ENCODE measurements around the gene TRPM1.

Gene TRPM1

DNA sequence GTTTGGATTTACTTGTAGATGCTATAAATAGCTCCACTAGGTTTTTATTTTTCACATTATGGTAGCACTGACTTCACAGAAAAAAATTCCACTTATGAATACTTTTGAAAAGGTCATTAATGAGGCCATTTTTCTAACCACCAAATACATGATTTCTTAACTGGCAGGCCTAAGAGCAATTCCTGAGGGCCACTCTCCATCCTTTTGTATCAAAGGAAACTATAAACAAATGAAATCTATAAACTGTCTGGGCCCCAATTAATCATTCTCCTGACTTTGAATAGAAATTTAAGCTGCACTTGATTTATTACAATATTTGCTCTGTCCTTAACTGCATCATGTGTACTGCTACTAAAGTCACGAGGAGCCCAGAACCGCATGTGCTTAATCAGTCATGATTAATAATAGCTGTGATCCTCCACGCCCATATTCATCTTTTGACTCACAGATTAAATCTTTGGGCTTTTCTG is 85.0 kb downstream of the TRPM1 start:
- DNase-seq (ENCODE audit: low read depth), result no peak

DNA sequence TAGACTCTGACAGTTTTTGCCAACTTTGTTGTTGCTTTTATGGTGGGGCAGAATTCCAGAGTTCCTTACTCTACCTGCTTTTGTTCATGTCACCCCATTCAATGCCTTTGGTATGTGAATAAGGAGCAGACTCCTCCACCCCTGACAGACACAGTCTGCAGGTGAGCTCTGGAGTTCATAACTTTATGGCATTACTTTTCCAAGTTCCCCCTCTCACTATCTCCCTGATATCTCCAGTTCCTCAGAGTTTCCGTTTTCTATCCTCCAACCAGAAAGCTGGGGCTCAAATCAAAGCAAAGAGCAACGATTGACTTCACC is 87.0 kb downstream of the TRPM1 start:
- DNase-seq (ENCODE audit: low read depth), result no peak

DNA sequence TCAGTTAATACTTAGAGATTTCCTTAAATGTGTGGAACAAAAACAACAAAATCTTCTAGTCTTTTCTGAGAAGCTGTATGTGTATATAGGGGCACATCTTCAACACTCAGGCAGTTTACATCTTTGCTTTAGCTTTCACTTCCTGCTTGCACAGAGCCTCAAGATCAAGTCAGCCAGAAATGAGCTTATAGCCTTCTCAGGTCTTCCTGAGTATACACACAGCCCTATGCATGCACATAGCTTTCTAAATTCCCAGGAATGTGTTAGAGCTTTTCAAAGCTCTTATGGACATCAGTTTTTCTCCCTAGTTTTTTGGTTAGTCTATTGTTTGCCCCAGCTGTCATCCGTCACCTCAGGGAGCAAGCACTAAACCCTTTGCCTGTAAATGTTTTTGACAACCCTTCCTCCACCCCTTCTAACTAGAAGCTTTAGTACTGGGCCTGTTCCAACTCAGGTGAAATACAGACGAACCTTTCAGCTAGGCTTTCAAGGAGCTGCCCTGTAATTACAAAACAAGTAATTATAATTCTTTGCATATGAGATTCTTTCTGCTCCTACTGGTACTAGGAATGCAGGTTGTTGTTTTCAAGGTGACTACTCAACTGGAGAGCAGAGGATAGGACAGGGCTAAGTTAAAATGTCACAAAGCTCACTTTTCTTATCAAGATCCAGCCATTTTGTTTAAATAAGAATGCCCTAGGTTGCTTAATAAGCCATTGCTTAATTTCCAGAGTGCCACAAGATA is 87.5 kb downstream of the TRPM1 start:
- no peak for DNase-seq (ENCODE audit: low read depth)

DNA sequence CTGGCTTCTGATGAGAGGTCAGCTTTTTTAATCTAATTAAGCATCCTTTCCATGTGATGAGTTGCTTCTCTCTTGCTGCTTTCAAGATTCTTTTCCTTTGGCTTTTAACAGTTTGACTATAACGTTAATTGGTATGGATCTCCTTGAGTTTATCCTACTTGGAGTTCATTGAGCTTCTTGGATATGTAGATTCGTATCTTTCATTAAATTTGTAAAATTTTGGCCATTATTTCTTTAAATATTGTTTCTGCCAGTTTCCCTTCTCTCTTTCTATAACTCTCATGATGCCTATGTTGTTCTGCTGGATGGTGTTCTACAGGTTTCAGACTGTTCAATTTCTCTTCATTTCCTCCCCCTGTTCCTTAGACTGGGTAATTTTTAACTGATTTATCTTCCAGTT is 89.1 kb downstream of the TRPM1 start:
- DNase-seq (ENCODE audit: low read depth), result no peak

DNA sequence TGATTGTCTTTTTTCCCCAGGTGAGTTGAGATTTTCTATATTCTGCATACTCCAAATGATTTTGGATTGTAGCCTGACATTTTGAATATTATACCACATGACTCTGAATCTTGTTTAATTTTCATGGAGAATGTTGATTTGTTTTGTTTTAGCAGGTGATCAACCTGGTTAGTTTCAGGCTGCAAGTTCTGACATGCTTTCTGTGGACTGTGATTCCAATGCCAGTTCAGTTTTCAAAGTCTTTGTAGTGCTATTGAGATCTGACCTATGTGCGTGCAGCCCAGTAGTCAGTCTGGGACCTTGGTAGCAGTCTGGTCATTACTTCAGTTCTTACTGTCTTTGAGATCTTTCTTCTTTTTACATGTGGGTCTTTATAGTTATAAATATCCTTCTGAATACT is 91.5 kb downstream of the TRPM1 start:
- no peak for DNase-seq (ENCODE audit: low read depth)

DNA sequence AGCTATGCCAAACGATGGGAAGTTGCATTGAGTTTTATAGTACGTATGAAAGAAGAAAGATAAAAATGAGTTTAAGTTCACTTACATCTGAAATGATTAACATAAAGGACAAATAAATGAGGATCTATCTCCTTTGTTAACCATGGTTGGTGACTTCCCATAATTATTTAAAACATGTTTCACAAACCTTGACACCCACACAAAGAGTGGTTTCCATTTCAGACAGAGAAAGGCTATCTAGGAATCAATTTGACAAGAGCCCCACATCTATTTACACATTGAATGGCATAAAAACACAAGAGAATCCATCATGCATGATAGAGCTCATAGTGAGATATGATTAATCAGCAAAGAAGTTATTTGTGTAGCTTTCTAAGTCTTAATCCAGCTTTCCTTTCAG is 95.9 kb downstream of the TRPM1 start:
- DNase-seq (ENCODE audit: low read depth), result no peak

DNA sequence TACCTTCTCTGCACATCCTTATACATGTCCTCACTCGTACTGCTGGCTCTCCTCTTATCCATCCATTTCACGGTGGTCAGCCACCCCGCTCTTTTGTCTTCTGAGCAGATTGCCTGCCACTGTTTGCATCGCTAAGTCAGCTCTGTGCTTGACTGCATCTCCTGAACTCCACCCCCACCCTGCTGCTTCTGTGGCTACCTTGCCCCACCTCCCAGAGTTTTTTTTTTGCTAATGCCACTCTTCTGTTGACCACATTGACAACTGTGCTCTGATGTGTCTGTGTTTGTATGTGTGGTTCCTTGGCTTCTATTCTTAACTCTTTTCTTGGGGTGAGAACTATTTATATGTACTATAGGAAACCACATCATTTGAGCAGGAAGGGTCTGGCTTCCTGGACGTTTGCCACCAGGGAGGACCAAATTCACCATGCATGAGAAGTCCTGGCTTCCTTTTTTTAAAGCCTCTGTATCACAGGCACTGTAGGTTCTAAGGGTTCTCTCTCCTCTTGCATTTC is 97.2 kb downstream of the TRPM1 start:
- no peak for DNase-seq (ENCODE audit: low read depth)

DNA sequence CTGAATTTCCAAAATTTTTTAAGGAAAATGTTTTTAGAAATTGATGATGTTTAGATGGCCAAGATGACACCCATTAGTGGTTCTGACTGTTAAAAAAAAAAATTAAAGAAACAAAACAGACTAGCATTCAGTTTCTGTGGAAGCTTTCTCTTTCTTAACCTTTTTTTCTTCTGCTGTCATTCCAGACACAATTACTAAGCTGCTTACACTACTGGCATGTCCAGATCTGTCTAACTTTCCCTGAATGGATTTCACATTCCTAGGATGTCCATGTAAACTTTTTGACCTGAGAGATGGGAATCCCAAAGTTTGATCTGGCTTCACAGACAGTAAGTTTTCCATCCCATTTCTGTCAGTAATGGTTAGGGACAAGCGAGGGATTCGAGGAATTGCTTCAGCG is 99.8 kb downstream of the TRPM1 start:
- DNase-seq (ENCODE audit: low read depth), result no peak

DNA sequence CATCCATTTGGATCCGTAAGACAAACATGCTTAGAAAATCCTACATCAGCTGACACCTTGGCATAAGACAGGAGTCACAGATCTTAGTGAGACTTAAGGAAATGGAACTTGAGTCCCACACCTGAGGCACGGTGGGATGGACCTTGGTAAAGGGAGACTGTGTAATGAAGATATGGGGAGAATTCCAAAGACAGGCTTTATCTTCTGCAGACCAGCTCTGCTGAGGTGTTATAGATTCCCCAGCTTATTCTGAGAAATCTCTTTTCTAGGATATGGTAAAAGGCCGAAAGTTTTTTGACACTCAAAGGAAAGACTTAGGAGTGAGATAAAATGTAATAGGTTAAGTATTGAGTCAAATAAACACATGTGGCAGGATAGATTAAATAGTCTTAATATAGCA is 101.8 kb downstream of the TRPM1 start:
- DNase-seq (ENCODE audit: low read depth), result no peak

DNA sequence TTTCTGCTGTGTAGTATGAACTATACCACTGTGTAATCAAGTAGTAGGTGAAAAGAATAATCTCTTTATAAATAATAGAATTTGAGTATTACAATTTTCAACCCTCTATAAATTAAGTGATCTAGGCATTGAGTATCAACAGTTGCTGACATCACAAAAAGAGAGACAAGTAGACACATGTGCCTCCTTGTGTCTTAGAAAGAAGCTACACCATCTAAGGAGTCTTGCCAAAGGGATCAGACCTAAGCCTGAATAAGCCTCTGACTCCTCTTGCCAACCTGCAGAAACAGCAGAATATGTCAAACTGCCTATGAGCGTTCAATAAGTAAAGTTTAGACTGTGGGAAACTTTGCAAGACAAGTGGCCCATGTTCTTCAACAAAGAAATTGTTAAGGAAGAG is 104.3 kb downstream of the TRPM1 start:
- no peak for DNase-seq (ENCODE audit: low read depth)

DNA sequence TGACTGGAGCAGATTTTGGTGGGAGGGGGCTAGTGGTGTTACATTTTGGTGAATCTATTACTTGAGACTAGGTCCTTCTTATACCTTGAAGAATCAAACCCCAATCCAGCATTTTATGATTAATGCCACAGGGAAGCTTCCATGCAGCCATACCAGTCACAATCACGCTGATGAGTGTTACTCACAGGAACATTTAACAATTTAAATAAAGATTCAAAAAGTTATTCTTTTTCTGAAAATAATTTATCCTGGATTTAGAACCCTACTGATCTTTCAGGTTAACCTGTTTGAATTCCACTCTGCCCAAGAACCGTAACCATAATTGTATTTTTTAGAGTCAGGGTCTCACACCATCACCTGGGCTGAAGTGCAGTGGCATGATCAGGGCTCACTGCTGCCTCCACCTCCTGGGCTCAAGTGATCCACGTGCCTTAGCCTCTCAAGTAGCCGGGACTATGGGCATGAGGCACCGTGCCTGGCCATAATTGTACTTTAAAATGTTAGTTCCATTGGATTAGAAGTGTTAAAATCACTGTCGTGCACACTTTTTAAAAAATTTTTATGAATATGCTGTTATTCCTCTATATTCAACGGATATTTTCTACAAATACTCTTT is 109.2 kb downstream of the TRPM1 start:
- DNase-seq (ENCODE audit: low read depth), result no peak

DNA sequence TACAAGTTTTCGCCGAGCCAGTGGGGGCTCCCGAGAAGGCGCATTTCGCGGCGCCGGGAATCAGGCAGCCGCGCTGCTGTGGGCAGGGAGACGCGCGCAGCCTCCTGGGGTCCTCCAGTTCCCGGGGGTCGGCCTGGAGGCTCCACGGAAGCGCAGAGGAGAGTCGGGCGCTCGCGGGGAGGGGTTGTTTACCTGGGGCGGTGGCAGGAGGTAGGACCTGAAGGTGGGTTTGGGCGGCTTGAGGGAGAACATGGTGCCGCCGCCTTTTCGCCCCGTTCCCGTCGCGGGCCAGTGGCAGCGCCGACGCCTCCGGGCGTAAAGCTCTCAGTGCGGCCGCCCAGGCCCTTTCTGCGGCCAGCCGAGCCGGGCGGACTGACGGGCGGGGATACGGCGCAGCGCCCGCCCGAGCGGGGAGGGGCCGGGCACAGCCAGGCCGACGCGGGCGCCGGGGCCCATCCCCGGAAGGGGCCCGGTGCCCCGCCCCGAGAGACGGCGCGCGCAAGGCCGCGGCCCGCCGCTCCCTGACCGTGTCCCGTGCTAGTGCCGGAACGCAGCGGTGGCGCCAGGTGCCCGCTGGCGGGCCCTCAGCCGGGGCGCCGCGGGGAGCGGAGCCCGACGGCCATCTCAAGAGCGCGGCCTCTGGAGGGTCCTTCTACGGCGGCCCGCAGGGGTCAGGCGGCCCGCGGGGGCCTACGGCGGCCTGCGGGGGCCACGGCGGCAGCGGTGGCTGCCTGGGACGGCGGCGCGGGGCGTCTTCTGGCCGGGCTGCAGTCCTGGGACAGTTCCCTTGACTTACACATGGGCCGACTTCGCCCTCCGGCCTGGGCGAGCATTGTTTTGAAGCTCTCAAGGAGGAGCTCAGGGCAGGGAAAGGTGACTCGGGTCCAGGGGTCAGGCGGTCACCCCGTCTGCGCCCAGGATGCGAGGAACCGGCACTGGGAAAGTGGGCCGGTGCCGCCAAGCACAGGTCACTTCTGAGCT is 110.0 kb downstream of the TRPM1 start, which contains the start of gene MTMR10:
Gene MTMR10 (minus strand): TSS at position 374 of the 981 bp plus-strand sequence. CDS start 122 bp downstream, at position 252.
- peak; percentile 57 for DNase-seq (ENCODE audit: low read depth)

DNA sequence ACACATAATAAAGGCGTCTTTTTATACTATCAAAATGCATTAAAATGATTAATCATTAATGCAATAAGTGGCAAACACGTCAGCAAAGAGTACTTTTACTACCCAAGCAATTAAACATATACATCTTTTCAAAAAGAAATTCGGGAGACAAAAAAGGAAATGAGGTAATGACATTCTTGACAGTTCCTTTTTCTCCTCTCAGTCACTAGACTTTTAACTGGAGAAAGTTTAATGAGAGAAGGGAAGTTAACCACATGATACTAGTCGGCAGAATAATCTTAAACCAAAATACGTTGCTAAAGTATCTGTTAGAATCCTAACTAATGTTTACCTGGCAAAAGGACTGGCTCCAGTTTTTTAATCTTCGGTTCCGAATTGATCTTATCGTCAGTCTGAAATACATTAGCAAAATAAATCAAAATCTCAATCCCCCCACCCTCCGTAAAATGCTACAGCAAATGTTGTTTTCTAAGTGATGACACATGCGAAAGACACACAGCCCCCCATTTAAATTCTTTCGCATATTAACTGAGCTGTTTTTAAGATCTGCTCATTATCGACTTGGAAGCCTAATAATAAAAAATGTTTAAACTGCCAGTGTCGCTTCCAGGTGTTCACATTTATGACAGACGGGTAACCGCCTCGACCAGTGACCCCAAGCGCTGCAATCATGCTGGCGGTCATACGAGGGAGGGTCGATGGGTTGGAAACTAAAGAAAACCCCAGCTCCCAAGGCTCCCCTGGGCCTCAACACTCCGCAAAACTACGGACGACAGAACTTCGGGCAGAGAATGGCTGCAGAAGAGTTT is 110.9 kb downstream of the TRPM1 start:
- DNase-seq (ENCODE audit: low read depth), result no peak

DNA sequence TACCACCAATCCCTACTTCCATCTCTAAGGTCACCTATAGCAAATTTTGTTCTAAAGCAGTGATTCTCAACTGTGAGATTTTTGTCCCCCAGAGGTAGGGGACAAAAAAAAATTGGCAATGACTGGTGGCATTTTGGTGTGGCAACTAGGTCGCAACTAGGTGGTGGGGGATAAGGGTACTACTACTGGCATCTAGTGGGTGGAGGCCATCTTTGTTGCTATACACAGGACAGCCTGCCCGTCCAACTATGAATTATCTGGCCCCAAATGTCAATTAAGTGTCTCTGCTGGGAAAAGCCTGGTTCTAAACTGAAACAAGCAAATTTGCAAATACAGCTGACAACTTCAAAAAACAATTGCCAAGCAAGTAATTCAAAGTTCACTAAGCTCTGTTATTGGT is 111.5 kb downstream of the TRPM1 start:
- no peak for DNase-seq (ENCODE audit: low read depth)

DNA sequence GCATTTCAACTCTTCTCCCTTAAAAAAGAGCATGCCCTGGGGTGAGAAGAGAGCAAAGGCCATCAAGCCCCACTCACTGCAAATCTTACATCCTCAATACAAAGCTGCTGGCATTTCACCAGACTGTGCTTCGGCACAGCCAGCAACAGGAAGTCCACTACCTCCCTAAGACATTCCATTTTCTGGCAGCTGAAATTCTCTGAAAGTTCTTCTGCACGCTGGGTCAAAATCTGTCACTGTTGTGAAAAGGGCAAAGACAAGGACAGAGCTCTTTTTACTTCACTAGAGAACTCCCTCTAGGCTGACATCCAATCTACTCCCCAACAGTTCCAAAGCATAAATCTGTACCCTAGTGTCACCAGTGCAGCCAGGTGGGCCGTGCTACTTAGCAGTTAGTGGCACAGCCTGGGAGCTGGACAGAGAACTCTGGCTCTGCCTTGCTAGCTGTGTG is 116.4 kb downstream of the TRPM1 start:
- DNase-seq (ENCODE audit: low read depth), result no peak

DNA sequence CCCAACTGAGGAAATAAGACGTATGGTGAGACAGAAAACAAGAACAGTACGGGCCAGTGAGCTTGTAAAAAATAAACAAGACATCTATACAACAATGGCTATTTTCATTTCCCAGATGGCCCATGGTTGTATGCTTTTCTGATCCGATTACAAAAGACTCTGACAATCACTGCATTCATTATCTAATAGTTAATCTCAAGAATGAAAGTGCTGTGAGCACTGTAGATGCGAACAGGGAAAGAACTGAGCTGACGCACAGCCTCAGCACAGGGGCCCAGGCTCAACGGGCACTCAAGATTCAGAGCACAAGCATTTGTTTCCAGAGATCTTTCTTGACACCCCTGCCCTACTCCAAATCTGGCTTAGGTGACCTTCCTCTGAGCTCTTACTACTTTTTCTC is 117.0 kb downstream of the TRPM1 start:
- no peak for DNase-seq (ENCODE audit: low read depth)

DNA sequence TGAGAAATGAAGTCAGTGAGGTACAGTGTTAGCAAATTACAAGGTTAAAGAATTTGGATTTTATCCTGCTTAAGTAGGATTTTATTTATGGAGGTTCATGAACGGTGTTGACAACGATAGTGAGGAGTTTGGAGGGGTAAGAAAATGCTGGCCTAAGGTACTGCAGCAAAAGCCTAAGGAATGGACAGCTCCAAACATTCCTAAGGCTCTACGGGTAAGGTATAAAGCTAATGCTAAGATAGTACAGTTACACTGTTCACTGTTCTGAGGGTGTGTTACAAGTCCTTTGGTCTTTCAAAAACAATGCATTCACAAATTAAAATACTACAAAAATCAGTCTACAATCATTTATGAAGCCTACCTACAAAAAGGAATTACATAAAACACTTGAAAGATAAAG is 117.4 kb downstream of the TRPM1 start:
- no peak for DNase-seq (ENCODE audit: low read depth)

DNA sequence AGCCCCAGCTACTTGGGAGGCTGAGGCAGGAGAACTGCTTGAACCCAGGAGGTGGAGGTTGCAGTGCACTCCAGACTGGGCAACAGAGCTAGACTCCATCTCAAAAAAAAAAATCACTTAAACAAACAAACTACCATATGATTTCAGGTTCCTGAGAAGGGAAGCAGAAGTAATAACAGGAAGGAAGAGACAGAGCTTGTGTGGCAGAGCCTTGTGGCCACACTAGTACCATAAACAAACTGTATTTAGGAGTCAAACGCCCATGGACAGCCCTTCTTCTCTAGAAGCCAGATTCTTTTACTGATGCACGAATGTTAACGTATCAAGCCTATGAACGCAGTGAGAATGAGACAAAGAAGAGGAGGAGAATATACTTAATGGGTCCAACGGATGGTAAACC is 122.1 kb downstream of the TRPM1 start:
- DNase-seq (ENCODE audit: low read depth), result no peak

DNA sequence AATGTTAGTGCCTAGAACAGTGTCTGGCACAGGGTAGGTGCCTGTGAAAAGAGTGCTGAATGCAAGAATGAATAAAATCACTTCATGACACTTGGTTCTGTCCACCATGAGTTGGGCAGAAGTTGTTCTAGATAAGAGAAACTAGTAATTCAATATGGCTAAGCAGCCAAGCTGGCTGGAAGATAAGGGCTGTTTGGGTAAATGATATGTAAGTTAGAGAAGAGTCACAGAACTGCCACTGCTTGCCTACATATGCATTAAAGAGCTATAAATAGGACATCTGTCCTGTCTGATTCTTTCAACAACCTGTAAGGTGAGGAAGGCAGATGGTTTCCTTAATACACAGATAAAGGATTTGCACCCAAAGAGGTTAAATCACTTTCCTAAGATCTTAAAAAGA is 123.2 kb downstream of the TRPM1 start:
- DNase-seq (ENCODE audit: low read depth), result no peak

DNA sequence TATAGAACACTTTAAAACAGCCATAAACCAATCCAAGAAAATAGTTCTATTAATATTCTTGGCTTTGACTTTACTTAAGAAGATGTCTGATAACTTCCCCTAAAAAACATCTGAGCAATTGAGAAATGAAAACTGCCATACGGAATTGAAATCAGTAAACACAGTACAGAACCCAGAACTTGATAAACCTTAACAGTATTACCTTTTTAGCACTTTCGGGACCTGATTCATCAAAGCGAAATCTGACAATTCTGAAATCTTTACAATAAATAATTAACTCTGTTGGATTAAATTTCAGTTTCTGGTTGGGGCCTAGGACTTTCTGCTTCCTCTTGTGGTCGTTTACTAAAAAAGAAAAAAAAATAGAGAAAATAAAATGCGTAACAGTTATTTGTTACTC is 127.4 kb downstream of the TRPM1 start:
- no peak for DNase-seq (ENCODE audit: low read depth)

DNA sequence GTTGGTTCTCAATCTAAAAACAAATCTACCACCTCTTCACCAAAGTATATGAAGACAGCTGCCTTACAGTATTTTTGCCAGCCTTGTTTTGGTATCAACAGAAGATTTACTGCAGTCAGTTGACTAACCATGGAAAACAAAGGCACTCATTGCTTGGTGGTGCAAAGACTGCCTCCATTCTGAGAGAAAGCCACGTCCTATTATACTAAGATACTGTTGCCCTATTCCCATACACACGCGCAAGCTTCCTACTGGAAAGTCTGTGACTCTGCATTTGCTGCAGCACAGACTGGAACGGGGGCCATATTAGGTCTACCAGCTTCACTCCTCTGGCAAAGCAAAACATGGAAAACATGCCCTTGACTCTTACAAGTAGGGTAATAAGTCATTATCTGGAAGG is 128.1 kb downstream of the TRPM1 start:
- no peak for DNase-seq (ENCODE audit: low read depth)

DNA sequence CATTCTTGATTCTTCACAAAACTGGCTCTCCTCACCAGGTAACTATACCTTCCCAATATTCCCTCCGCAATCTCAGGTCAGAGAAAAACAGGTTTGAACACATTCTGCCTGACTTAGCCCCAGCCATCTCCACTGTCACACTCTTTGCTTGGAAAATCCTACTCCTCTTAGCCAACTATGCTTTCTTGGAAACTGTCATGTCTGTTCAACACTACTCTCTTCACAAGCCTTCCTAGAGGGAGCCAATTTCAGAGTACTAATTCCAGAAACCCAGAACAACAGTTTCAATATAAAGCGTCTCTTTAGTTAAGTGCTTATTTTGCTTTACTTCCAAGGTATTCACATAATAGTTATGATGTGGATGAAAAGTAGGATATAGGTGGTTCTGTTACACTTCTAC is 131.8 kb downstream of the TRPM1 start:
- no peak for DNase-seq (ENCODE audit: low read depth)
